Erythroblast (primary cell): ENCODE measurements around the gene NAPG.

Experiments
- GATA1 ChIP-seq: IDR thresholded peaks from 2 replicates; pipeline ENCODE4 v1.6.1; 2011; ENCODE audit warnings: low read depth, mild to moderate bottlenecking, control low read depth, low read length, moderate library complexity
- POLR2A ChIP-seq: IDR thresholded peaks from 2 replicates; pipeline ENCODE4 v1.6.1; 2011; ENCODE audit warnings: mild to moderate bottlenecking, low read length

DNA sequence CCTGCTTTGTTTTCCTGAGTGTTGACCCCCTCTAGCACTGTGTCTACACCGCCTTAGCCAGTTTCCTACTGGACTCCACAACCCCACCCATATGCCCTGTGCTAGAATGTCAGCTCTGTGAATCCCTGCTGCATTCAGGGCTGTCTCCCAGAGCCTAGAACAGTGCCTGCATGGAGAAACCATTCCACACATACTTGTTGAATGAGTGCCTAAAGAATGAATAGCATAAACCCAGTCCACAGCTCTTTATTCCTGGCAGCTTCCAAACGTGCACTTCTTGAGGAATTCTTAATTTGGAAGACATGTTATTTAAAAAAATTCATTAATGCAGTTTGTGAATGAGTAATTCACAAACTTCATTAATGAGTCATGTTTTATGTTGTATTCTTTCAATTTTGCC is 6.5 kb upstream of the NAPG start:
- no peak for TF ChIP-seq POLR2A
- no peak for TF ChIP-seq GATA1
